Gastrocnemius medialis (tissue), 4 donors: Measurements from ENCODE around the gene RPRD1A.

Experiments used
- CTCF ChIP-seq, 5 experiments: fragments of 450-650 bp in 3 of 5; fragments of 200-600 bp in 2 of 5; sonication (generic) in 2 of 5; IDR thresholded peaks in 4 of 5; conservative IDR thresholded peaks in 1 of 5; 1 replicate in 4 of 5; 2 replicates in 1 of 5; pipeline ENCODE4 v1.5.1; 2016 to 2019; ENCODE audit warnings: antibody characterized with exemption in 5 of 5, mild to moderate bottlenecking in 3 of 5, moderate library complexity in 3 of 5
- POLR2A ChIP-seq, 2 donors: fragments of 450-650 bp; IDR thresholded peaks; one replicate each; pipeline ENCODE4 v1.6.1; 2017; ENCODE audit warnings: antibody characterized with exemption in 2 of 2, mild to moderate bottlenecking in 2 of 2, moderate library complexity in 2 of 2

DNA sequence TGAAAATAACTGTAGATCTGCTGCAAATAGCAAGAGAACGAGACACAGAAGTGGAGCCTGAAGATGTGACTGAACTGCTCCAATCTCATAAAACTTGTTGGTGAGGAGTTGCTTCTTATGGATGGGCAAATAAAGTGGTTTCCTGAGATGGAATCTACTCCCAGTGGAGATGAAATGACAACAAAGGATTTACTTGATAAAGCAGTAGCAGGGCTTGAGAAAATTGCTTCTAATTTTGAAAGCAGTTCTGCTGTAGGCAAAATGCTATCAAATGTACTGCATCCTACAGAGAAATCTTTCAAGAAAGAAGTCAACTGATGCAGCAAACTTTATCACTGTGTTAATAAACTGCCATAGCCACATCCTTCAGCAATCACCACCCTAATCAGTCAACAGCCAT is 44.0 kb downstream of the RPRD1A start:
- no peak for TF ChIP-seq CTCF (IDR thresholded peaks at IDR 0.05 in 4 of 5, conservative IDR thresholded peaks at IDR 0.05 in 1 of 5)
- no peak for TF ChIP-seq POLR2A (IDR thresholded peaks at IDR 0.05)
